ENCODE data around the gene PLOD1. TPM values are rescaled to one million over a fixed set of nuclear protein-coding genes. Genes with fewer than 3 reads are reported as not detected.

The PLOD1 gene
- total and polyA plus RNA-seq, 2 of the 13 experiments (the other 11 are each of a cell fraction or from before 2014, with no cell fraction given) = 70.1 to 318 TPM

GRCh38 chr1:11929849-11930248, 4.7 kb upstream of the PLOD1 start (continued):
- TF ChIP-seq HMGXB3 (CRISPR knock-in tag; IDR thresholded peaks at IDR 0.05; ENCODE audit: borderline replicate concordance) (0 out of 2 replicates have a peak, but pooled peaks have one; percentile 32), FOXA1 (IDR thresholded peaks at IDR 0.05) (no peak), FOXA1 (CRISPR knock-in tag; IDR thresholded peaks at IDR 0.05) (no peak), PAXIP1 (CRISPR knock-in tag; conservative IDR thresholded peaks at IDR 0.05) (peak; percentile 69), ZNF740 (CRISPR knock-in tag; IDR thresholded peaks at IDR 0.05) (no peak), SOX13 (IDR thresholded peaks at IDR 0.05) (no peak), SOX13 (CRISPR knock-in tag; conservative IDR thresholded peaks at IDR 0.05 in 1 of 2, IDR thresholded peaks at IDR 0.05 in 1 of 2) (peak in 1 of 2 experiments; percentile 61; a peak in 2 of 4 replicates), ZBTB37 (CRISPR knock-in tag; IDR thresholded peaks at IDR 0.05) (peak; percentile 72; the same call in 1 of the 2 replicates), SALL1 (CRISPR knock-in tag; IDR thresholded peaks at IDR 0.05) (peak; percentile 58), ARNT2 (CRISPR knock-in tag; IDR thresholded peaks at IDR 0.05; ENCODE audit: low read depth) (peak; percentile 60; the same call in 1 of the 2 replicates), HOXA3 (CRISPR knock-in tag; IDR thresholded peaks at IDR 0.05) (peak; percentile 50; the same call in 1 of the 2 replicates), GTF3A (CRISPR knock-in tag; conservative IDR thresholded peaks at IDR 0.05) (no peak), LCORL (IDR thresholded peaks at IDR 0.05) (no peak), LCORL (CRISPR knock-in tag; IDR thresholded peaks at IDR 0.05) (0 out of 2 replicates have a peak, but pooled peaks have one; percentile 26), MIXL1 (CRISPR knock-in tag; IDR thresholded peaks at IDR 0.05) (peak; percentile 47; the same call in 1 of the 2 replicates), ZNF331 (CRISPR knock-in tag; IDR thresholded peaks at IDR 0.05) (peak; percentile 33; the same call in 1 of the 2 replicates), KLF15 (CRISPR knock-in tag; IDR thresholded peaks at IDR 0.05; ENCODE audit: borderline replicate concordance) (no peak), ZNF713 (CRISPR knock-in tag; IDR thresholded peaks at IDR 0.05) (no peak), SP5 (CRISPR knock-in tag; IDR thresholded peaks at IDR 0.05; ENCODE audit: borderline replicate concordance, low read depth) (0 out of 2 replicates have a peak, but pooled peaks have one; percentile 20), ARNTL (CRISPR knock-in tag; IDR thresholded peaks at IDR 0.05) (peak; percentile 73; the same call in 1 of the 2 replicates), ZNF124 (CRISPR knock-in tag; IDR thresholded peaks at IDR 0.05) (0 out of 2 replicates have a peak, but pooled peaks have one; percentile 42), THAP11 (CRISPR knock-in tag; IDR thresholded peaks at IDR 0.05) (peak; percentile 35; the same call in 1 of the 2 replicates), RCOR2 (CRISPR knock-in tag; IDR thresholded peaks at IDR 0.05) (peak; percentile 67)
